Measurements from ENCODE around the gene RHBDF1.

RHBDF1 gene

GRCh38 chr16:45454-45853, 27.0 kb downstream of the RHBDF1 start:
- no peak for ATAC-seq
- no peak for TF ChIP-seq OSR1 (CRISPR knock-in tag; IDR thresholded peaks at IDR 0.05)

- ATAC-seq, result no peak
- TF ChIP-seq TOX (CRISPR knock-in tag; IDR thresholded peaks at IDR 0.05; ENCODE audit: borderline replicate concordance) (no peak), POU6F1 (CRISPR knock-in tag; IDR thresholded peaks at IDR 0.05; ENCODE audit: borderline replicate concordance, low read depth) (no peak), RARB (CRISPR knock-in tag; IDR thresholded peaks at IDR 0.05) (no peak)
- TF ChIP-seq, protein P1, sequence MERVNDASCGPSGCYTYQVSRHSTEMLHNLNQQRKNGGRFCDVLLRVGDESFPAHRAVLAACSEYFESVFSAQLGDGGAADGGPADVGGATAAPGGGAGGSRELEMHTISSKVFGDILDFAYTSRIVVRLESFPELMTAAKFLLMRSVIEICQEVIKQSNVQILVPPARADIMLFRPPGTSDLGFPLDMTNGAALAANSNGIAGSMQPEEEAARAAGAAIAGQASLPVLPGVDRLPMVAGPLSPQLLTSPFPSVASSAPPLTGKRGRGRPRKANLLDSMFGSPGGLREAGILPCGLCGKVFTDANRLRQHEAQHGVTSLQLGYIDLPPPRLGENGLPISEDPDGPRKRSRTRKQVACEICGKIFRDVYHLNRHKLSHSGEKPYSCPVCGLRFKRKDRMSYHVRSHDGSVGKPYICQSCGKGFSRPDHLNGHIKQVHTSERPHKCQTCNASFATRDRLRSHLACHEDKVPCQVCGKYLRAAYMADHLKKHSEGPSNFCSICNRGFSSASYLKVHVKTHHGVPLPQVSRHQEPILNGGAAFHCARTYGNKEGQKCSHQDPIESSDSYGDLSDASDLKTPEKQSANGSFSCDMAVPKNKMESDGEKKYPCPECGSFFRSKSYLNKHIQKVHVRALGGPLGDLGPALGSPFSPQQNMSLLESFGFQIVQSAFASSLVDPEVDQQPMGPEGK (CRISPR knock-in tag; IDR thresholded peaks at IDR 0.05; ENCODE audit: borderline replicate concordance), result no peak
- TF ChIP-seq, protein P2, sequence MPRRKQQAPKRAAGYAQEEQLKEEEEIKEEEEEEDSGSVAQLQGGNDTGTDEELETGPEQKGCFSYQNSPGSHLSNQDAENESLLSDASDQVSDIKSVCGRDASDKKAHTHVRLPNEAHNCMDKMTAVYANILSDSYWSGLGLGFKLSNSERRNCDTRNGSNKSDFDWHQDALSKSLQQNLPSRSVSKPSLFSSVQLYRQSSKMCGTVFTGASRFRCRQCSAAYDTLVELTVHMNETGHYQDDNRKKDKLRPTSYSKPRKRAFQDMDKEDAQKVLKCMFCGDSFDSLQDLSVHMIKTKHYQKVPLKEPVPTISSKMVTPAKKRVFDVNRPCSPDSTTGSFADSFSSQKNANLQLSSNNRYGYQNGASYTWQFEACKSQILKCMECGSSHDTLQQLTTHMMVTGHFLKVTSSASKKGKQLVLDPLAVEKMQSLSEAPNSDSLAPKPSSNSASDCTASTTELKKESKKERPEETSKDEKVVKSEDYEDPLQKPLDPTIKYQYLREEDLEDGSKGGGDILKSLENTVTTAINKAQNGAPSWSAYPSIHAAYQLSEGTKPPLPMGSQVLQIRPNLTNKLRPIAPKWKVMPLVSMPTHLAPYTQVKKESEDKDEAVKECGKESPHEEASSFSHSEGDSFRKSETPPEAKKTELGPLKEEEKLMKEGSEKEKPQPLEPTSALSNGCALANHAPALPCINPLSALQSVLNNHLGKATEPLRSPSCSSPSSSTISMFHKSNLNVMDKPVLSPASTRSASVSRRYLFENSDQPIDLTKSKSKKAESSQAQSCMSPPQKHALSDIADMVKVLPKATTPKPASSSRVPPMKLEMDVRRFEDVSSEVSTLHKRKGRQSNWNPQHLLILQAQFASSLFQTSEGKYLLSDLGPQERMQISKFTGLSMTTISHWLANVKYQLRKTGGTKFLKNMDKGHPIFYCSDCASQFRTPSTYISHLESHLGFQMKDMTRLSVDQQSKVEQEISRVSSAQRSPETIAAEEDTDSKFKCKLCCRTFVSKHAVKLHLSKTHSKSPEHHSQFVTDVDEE (CRISPR knock-in tag; IDR thresholded peaks at IDR 0.05), result no peak
These were observed 27.8 kb downstream of the RHBDF1 start for GRCh38 chr16:44655-45054.

DNA sequence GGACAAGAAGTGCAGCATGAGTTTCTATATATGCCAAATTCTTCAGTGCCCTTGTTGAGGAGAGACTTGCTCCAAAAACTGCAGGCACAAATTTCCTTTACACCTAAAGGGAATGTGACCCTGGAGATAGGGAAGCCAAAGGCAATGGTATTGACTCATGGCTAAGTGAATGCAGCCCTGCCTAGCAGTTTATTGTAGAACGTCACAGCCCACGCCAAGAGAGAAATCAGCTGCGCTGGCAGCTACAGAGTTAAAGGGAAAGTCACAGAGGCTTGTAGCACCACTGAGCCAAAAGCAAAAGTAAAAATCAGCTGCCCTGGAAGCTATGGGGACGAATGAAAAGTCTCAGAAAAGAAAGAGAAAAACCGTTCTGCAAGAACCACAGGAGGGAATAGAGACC, 29.1 kb downstream of the RHBDF1 start:
- no peak for ATAC-seq
- TF ChIP-seq ZFP3 (CRISPR knock-in tag; IDR thresholded peaks at IDR 0.05), result no peak
- TF ChIP-seq ZFP30 (CRISPR knock-in tag; IDR thresholded peaks at IDR 0.05), result no peak
- no peak for TF ChIP-seq POU6F1 (CRISPR knock-in tag; IDR thresholded peaks at IDR 0.05; ENCODE audit: borderline replicate concordance, low read depth)
- TF ChIP-seq SNAI2 (CRISPR knock-in tag; IDR thresholded peaks at IDR 0.05), result no peak
- no peak for TF ChIP-seq ZNF70 (CRISPR knock-in tag; IDR thresholded peaks at IDR 0.05)
- TF ChIP-seq ISL1 (CRISPR knock-in tag; IDR thresholded peaks at IDR 0.05), result no peak
- TF ChIP-seq, protein P3, sequence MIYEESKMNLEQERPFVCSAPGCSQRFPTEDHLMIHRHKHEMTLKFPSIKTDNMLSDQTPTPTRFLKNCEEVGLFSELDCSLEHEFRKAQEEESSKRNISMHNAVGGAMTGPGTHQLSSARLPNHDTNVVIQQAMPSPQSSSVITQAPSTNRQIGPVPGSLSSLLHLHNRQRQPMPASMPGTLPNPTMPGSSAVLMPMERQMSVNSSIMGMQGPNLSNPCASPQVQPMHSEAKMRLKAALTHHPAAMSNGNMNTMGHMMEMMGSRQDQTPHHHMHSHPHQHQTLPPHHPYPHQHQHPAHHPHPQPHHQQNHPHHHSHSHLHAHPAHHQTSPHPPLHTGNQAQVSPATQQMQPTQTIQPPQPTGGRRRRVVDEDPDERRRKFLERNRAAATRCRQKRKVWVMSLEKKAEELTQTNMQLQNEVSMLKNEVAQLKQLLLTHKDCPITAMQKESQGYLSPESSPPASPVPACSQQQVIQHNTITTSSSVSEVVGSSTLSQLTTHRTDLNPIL (CRISPR knock-in tag; IDR thresholded peaks at IDR 0.05; ENCODE audit: low read depth), result no peak
- TF ChIP-seq RARB (CRISPR knock-in tag; IDR thresholded peaks at IDR 0.05), result no peak
- TF ChIP-seq ESRRG (CRISPR knock-in tag; IDR thresholded peaks at IDR 0.05), result no peak
- TF ChIP-seq TOX (CRISPR knock-in tag; IDR thresholded peaks at IDR 0.05; ENCODE audit: borderline replicate concordance), result no peak
- no peak for TF ChIP-seq OSR1 (CRISPR knock-in tag; IDR thresholded peaks at IDR 0.05)
- TF ChIP-seq, protein P4, sequence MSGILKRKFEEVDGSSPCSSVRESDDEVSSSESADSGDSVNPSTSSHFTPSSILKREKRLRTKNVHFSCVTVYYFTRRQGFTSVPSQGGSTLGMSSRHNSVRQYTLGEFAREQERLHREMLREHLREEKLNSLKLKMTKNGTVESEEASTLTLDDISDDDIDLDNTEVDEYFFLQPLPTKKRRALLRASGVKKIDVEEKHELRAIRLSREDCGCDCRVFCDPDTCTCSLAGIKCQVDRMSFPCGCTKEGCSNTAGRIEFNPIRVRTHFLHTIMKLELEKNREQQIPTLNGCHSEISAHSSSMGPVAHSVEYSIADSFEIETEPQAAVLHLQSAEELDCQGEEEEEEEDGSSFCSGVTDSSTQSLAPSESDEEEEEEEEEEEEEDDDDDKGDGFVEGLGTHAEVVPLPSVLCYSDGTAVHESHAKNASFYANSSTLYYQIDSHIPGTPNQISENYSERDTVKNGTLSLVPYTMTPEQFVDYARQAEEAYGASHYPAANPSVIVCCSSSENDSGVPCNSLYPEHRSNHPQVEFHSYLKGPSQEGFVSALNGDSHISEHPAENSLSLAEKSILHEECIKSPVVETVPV (CRISPR knock-in tag; IDR thresholded peaks at IDR 0.05), result no peak
- no peak for TF ChIP-seq CSDC2 (CRISPR knock-in tag; IDR thresholded peaks at IDR 0.05)

DNA sequence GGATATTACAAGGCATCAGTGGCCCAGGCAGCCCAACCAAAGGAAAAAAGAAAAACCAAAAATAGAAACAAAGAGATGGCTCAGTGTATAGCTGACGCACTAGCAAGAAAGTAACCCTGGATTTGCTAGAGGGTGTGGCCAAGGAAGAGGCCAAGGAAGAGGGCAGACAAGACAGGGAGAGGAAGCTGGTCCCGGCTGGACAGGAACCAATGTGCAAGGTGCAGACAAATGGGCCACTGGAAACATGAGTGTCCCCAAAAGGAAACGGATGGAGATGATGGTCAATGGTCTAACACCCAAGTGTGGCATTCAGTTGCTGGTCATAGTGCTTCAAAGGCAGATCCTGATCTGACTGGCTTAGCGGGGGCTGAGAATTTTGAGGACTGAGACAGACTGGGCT, 29.7 kb downstream of the RHBDF1 start:
- no peak for ATAC-seq
- TF ChIP-seq GLIS3 (CRISPR knock-in tag; IDR thresholded peaks at IDR 0.05) (no peak), ZNF8 (CRISPR knock-in tag; IDR thresholded peaks at IDR 0.05) (no peak), ZNF70 (CRISPR knock-in tag; IDR thresholded peaks at IDR 0.05) (no peak), POU6F1 (CRISPR knock-in tag; IDR thresholded peaks at IDR 0.05; ENCODE audit: borderline replicate concordance, low read depth) (no peak), PPARA (CRISPR knock-in tag; IDR thresholded peaks at IDR 0.05; ENCODE audit: borderline replicate concordance) (no peak), OSR1 (CRISPR knock-in tag; IDR thresholded peaks at IDR 0.05) (no peak), CSDC2 (CRISPR knock-in tag; IDR thresholded peaks at IDR 0.05) (no peak), TOX (CRISPR knock-in tag; IDR thresholded peaks at IDR 0.05; ENCODE audit: borderline replicate concordance) (no peak)
- TF ChIP-seq, protein P2 (CRISPR knock-in tag; IDR thresholded peaks at IDR 0.05), result no peak
- TF ChIP-seq, protein P3 (CRISPR knock-in tag; IDR thresholded peaks at IDR 0.05; ENCODE audit: low read depth), result no peak
